ENCODE measurements around the gene PYCARD.

Gene PYCARD

DNA sequence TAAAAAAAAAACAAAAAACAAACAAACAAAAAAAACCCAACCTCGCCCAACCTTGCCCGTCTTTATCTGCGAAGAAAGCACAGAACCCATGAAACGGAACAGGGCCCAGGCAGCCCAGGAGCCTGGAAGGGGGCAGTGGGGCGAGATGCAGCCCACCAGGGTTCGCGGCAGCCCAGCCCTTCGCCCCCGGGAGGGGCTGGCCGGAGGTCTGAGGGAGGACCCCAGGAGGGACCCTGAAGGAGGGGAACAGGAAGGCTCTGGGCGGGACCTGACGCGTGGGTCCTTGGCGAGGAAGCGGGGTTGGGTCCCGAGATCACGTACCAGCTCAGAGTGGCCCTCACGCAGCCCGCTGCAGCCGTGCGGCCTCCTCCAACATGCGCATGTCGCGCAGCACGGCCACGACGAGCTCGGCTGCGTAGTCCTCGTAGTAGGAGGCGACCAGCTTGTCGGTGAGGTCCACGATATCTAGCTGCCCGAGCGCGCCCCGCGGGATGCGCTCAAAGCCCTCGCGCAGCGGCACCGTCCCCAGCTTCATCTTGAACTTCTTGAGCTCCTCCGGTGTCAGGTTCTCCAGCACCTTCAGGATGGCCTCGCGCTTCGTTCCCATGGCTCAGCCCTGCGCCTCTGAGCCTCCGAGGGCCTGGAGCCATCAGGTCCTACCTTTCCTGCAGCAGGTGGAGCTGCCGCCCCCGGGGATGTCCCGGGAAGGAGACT, 14.0 kb upstream of the PYCARD start, which contains the start of gene PYDC1:
Gene PYDC1 (minus strand): TSS at position 714 of the 714 bp plus-strand sequence. CDS start 107 bp downstream, at position 607.
- DNase-seq, result peak; percentile 39
- TF ChIP-seq, protein P1, sequence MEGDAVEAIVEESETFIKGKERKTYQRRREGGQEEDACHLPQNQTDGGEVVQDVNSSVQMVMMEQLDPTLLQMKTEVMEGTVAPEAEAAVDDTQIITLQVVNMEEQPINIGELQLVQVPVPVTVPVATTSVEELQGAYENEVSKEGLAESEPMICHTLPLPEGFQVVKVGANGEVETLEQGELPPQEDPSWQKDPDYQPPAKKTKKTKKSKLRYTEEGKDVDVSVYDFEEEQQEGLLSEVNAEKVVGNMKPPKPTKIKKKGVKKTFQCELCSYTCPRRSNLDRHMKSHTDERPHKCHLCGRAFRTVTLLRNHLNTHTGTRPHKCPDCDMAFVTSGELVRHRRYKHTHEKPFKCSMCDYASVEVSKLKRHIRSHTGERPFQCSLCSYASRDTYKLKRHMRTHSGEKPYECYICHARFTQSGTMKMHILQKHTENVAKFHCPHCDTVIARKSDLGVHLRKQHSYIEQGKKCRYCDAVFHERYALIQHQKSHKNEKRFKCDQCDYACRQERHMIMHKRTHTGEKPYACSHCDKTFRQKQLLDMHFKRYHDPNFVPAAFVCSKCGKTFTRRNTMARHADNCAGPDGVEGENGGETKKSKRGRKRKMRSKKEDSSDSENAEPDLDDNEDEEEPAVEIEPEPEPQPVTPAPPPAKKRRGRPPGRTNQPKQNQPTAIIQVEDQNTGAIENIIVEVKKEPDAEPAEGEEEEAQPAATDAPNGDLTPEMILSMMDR (IDR thresholded peaks at IDR 0.05), result no peak
- H3K27me3 Mint-ChIP-seq (ENCODE audit: low read depth, poor library complexity), result peaks cover 96% of the 10 kb centered on the region
- peak within 1 kb of the TSS; percentile 78 for H3K4me3 Mint-ChIP-seq
- peaks cover 26% of the 10 kb centered on the region for H3K4me1 Mint-ChIP-seq
- H3K9me3 Mint-ChIP-seq, result no peaks in the 10 kb centered on the region
- no peaks in the 10 kb centered on the region for H3K36me3 Mint-ChIP-seq (ENCODE audit: low read depth)
- no peak within 1 kb of the TSS for H3K27ac Mint-ChIP-seq

DNA sequence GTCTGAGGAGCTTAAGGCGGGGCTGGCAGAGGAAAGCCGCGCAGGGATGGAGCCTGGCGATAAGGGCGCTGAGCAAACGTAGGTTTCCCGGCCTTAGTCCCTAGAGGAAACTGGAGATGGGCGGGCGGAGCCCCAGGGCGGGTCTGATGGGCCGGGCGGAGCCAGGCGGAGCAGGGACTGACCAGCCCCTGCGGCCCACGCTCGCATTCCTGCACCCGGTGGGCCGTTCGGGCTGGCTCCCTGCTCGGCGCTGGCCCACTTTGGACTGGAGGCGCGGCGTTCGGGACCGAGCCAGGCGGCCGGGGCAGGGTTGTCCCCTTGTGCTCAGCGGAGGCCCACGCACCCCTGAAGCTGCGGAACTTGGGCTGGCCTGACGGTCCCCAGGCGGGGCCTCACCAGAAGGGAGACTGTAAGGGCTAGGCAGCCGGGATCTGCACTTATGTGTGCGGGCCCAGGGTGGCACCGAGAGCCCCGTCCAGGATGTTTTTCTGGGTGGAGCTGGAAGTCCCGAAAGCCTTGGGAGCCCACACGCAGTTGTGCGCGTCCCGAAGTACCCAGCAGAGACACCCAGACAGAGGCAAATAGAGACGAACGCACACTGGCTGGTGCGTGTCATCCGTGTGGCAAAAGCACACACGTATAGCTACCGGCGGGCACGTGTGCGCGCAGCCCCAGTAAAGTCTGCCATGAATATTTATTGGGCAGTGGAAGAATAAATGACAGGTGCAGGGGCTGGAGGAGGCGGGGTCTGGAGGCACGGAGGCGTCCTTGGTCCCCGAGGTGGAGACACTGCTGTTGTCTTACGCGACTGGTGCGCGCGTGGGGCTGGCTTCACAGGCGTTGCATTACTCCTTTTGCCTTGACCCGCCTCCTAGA, 13.0 kb upstream of the PYCARD start:
- Mint-ChIP-seq H3K9me3 (no peaks in the 10 kb centered on the region), H3K27me3 (ENCODE audit: low read depth, poor library complexity) (peaks cover 95% of the 10 kb centered on the region), H3K27ac (no peak overlapping the region), H3K4me1 (peaks cover 28% of the 10 kb centered on the region), H3K36me3 (ENCODE audit: low read depth) (no peaks in the 10 kb centered on the region), H3K4me3 (peak overlapping the region; percentile 78)
- TF ChIP-seq, protein P1 (IDR thresholded peaks at IDR 0.05), result no peak
- DNase-seq, result peak; percentile 69

DNA sequence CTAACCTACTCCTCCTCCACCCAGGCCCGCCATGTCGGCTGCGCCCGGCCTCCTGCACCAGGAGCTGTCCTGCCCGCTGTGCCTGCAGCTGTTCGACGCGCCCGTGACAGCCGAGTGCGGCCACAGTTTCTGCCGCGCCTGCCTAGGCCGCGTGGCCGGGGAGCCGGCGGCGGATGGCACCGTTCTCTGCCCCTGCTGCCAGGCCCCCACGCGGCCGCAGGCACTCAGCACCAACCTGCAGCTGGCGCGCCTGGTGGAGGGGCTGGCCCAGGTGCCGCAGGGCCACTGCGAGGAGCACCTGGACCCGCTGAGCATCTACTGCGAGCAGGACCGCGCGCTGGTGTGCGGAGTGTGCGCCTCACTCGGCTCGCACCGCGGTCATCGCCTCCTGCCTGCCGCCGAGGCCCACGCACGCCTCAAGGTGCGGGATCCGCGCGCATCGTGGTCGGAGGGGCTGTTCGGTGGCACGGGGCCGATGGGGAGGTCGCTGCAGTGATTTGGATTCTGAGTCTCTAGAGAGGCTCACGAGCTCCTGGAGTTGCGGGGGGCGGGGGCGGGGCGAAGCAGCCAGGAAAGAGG, 12.2 kb upstream of the PYCARD start:
- Mint-ChIP-seq H3K4me1 (peaks cover 28% of the 10 kb centered on the region), H3K4me3 (peak overlapping the region; percentile 78), H3K27ac (no peak overlapping the region), H3K9me3 (no peaks in the 10 kb centered on the region), H3K36me3 (ENCODE audit: low read depth) (no peaks in the 10 kb centered on the region), H3K27me3 (ENCODE audit: low read depth, poor library complexity) (peaks cover 95% of the 10 kb centered on the region)
- TF ChIP-seq, protein P1 (IDR thresholded peaks at IDR 0.05), result no peak
- peak; percentile 56 for DNase-seq

DNA sequence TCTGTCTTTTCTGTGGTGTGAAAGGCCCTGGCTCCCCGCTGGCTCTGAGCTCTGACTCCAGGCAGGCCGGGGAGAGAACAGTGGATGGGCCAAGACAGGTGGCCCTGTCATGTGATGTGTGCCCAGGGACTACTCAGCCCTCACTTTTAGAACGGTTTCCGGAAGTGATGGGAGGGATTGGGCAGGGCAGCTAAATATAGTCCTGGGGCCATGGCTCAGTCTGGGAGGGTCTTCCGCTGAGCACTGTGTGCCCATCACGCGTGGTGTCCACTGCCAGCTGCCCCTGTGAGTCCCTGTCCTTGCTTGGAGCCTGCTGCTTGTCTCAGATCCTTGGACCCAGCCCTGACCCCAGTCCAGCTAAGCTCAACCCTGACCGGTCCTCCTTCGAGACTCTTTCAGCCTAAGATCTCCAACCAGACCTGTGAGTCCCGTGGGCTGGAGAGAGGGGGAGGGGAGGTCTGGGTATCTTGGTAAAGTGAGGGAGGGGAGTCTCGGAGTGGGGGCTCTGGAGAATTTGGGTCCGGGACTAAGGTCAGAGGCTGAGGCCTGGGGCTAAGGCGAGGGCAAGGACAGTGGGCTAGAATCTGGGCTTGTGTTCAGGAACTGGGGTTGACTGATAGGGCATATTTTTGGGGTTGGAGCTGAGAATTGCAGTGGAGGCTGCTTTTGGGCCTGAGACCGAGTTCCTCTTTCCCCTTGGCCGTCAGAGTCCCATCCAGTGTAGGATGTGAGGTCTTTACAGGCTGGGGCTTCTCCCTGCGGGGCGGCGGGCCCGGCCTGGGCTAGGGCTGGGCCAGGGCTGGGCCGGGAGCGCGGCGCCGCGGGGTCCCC, 11.5 kb upstream of the PYCARD start, which contains the start of gene TRIM72:
Gene TRIM72 (plus strand): TSS at position 243 of the 831 bp plus-strand sequence. CDS start 620 bp downstream, outside the sequence.
- peaks cover 28% of the 10 kb centered on the region for H3K4me1 Mint-ChIP-seq
- H3K9me3 Mint-ChIP-seq, result no peaks in the 10 kb centered on the region
- H3K36me3 Mint-ChIP-seq (ENCODE audit: low read depth), result no peaks in the 10 kb centered on the region
- no peak within 1 kb of the TSS for H3K27ac Mint-ChIP-seq
- TF ChIP-seq, protein P1 (IDR thresholded peaks at IDR 0.05), result no peak
- H3K27me3 Mint-ChIP-seq (ENCODE audit: low read depth, poor library complexity), result peaks cover 95% of the 10 kb centered on the region
- no peak for DNase-seq
- peak within 1 kb of the TSS; percentile 78 for H3K4me3 Mint-ChIP-seq

DNA sequence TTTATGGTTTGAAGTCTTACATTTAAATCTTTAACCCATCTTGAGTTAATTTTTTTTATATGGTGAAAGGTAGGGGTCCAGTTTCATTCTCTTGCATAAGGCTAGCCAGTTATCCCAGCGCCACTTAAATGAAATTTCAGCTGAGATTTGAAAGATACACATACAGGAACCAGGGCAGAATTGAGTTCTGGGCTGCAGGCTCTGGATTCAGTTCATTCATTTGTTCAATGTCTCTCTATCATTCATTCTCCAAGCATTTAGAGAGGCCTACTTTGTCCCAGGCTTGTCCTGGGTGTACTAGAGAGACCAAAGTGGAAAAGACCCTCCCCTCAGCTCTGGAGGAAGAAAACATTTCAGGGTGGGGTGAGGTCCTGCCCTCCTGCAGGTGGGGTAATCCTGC, 10.8 kb upstream of the PYCARD start:
- Mint-ChIP-seq H3K4me1 (peaks cover 28% of the 10 kb centered on the region), H3K9me3 (no peaks in the 10 kb centered on the region), H3K27ac (no peak overlapping the region), H3K4me3 (no peak overlapping the region), H3K36me3 (ENCODE audit: low read depth) (no peaks in the 10 kb centered on the region), H3K27me3 (ENCODE audit: low read depth, poor library complexity) (peaks cover 94% of the 10 kb centered on the region)
- TF ChIP-seq, protein P1 (IDR thresholded peaks at IDR 0.05), result no peak
- no peak for DNase-seq

All from nephron progenitor cell (in vitro differentiated cells).